Neural progenitor cell (in vitro differentiated cells): ENCODE measurements around the gene MCM5. TPM values are rescaled to one million over a fixed set of nuclear protein-coding genes. Genes with fewer than 3 reads are reported as not detected.

ENCODE experiments used
- DNase-seq: peaks from one replicate; pipeline ENCODE4 v3.0.0-alpha.2; 2016; ENCODE audit warnings: low spot score
- H2AFZ ChIP-seq: fragments of 200-600 bp; sonication (generic); replicated peaks from 2 replicates; pipeline ENCODE4 v1.6.1; 2016; ENCODE audit warnings: antibody characterized with exemption
- H3F3A ChIP-seq: fragments of 200-600 bp; sonication (generic); 2 replicates; pipeline ENCODE4 v1.6.1; 2016; ENCODE audit warnings: antibody characterized with exemption, low read depth
- H3K27ac ChIP-seq: fragments of 200-600 bp; sonication (generic); 2 replicates; pipeline ENCODE4 v1.5.1; 2016; ENCODE audit warnings: mild to moderate bottlenecking
- H3K27me3 ChIP-seq: fragments of 200-600 bp; sonication (generic); 2 replicates; pipeline ENCODE4 v1.6.1; 2016; ENCODE audit warnings: mild to moderate bottlenecking, moderate library complexity
- H3K36me3 ChIP-seq: fragments of 200-600 bp; sonication (generic); 2 replicates; pipeline ENCODE4 v1.5.1; 2016
- H3K4me1 ChIP-seq: fragments of 200-600 bp; sonication (generic); 2 replicates; pipeline ENCODE4 v1.6.1; 2016; ENCODE audit warnings: mixed run types
- H3K4me2 ChIP-seq: fragments of 200-600 bp; sonication (generic); 2 replicates; pipeline ENCODE4 v1.6.1; 2016
- H3K4me3 ChIP-seq: fragments of 200-600 bp; sonication (generic); 2 replicates; pipeline ENCODE4 v1.5.1; 2016
- H3K79me2 ChIP-seq: fragments of 200-600 bp; sonication (generic); 2 replicates; pipeline ENCODE4 v1.6.1; 2016; ENCODE audit warnings: low read depth
- H3K9ac ChIP-seq: fragments of 200-600 bp; sonication (generic); 2 replicates; pipeline ENCODE4 v1.6.1; 2016
- H3K9me3 ChIP-seq: fragments of 200-600 bp; sonication (generic); 2 replicates; pipeline ENCODE4 v1.5.1; 2016; ENCODE audit warnings: low read depth
- H4K20me1 ChIP-seq: fragments of 200-600 bp; sonication (generic); 2 replicates; pipeline ENCODE4 v1.6.1; 2016; ENCODE audit warnings: low read depth
- H3K27ac Mint-ChIP-seq: 3 replicates; pipeline ENCODE4 v1.8.0; 2021; ENCODE audit warnings: mixed read lengths
- H3K27me3 Mint-ChIP-seq: 2 replicates; pipeline ENCODE4 v1.8.0; 2022; ENCODE audit warnings: low read depth, mild to moderate bottlenecking, inconsistent platforms, moderate library complexity, mixed read lengths; ENCODE audit not compliant: insufficient read depth
- H3K36me3 Mint-ChIP-seq: 3 replicates; pipeline ENCODE4 v1.8.0; 2021; ENCODE audit warnings: mixed read lengths
- H3K4me1 Mint-ChIP-seq: 3 replicates; pipeline ENCODE4 v1.8.0; 2021; ENCODE audit warnings: mixed read lengths
- H3K4me3 Mint-ChIP-seq: 3 replicates; pipeline ENCODE4 v1.8.0; 2021; ENCODE audit warnings: mild to moderate bottlenecking, moderate library complexity, mixed read lengths
- H3K9me3 Mint-ChIP-seq: 3 replicates; pipeline ENCODE4 v1.8.0; 2020; ENCODE audit warnings: mixed read lengths
- EZH2 ChIP-seq: fragments of 200-600 bp; sonication (generic); IDR thresholded peaks from 2 replicates; pipeline ENCODE4 v1.6.1; 2017; ENCODE audit warnings: antibody characterized with exemption, mild to moderate bottlenecking, moderate library complexity
- EZH2phosphoT487 ChIP-seq: fragments of 200-600 bp; sonication (generic); IDR thresholded peaks from 2 replicates; pipeline ENCODE4 v1.6.1; 2017; ENCODE audit warnings: antibody characterized with exemption
- total RNA-seq: library from RNA; depleted of rRNA; stranded (reverse); fragments of >200 nt; gene quantifications from 2 replicates; pipeline ENCODE4 v1.2.3, GENCODE V29; 2015; ENCODE audit warnings: low replicate concordance
- TF ChIP-seq, protein P1 (sequence below): fragments of 200-600 bp; sonication (generic); IDR thresholded peaks from 2 replicates; pipeline ENCODE4 v1.5.1; 2017; ENCODE audit warnings: antibody characterized with exemption, mild to moderate bottlenecking

The MCM5 gene
- total RNA-seq, 1 donor from 2014 or later = 131 TPM

DNA sequence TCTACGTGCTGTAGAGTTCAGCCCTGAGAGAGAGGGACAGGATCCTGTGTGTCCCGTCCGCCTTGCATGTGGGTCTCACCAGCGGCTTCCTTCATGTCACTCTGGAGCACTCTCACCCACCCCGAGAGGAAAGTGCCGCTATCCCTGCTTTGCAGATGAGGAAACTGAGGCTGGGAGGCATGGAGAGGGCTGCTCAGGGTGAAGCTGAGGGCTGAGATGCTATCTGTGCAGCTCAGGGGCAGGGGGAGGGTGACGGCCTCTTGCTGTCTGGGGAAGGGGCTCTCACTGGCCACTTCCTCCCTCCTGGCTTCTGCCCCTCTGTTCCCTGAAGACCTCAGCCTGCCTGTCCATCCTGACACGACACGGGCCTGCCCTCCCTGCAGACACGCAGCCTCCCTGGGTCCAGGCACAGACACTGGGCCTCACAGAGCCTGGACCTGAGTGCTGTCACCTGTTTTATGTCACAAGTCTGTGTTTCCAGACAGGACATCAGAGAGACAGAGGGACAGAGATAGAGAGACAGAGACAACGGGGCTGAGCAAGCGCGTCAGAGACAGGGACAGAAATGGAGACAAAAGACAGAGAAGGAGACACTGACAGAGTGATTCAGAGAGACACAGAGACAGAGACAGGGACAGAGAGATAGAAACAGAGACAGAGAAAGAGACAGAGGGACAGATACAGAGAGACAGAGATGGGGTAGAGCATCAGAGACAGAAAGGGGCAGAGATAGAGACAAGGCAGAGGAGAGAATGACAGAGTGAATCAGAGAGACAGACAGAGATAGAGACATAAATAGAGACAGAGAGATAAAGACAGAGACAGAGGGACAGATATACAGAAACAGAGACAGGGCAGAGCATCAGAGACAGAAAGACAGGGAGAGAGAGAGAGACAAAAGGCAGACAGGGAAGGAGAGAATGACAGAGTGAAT lies 53.1 kb downstream of the MCM5 start:
- TF ChIP-seq, protein P1, sequence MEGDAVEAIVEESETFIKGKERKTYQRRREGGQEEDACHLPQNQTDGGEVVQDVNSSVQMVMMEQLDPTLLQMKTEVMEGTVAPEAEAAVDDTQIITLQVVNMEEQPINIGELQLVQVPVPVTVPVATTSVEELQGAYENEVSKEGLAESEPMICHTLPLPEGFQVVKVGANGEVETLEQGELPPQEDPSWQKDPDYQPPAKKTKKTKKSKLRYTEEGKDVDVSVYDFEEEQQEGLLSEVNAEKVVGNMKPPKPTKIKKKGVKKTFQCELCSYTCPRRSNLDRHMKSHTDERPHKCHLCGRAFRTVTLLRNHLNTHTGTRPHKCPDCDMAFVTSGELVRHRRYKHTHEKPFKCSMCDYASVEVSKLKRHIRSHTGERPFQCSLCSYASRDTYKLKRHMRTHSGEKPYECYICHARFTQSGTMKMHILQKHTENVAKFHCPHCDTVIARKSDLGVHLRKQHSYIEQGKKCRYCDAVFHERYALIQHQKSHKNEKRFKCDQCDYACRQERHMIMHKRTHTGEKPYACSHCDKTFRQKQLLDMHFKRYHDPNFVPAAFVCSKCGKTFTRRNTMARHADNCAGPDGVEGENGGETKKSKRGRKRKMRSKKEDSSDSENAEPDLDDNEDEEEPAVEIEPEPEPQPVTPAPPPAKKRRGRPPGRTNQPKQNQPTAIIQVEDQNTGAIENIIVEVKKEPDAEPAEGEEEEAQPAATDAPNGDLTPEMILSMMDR = no peak
- TF ChIP-seq EZH2 (no peak), EZH2phosphoT487 (no peak)
- Mint-ChIP-seq H3K9me3 (no peaks in the 10 kb centered on the region), H3K27me3 (peaks cover 10% of the 10 kb centered on the region), H3K27ac (peak overlapping the region; percentile 83), H3K36me3 (peaks cover 8% of the 10 kb centered on the region), H3K4me1 (peaks cover 31% of the 10 kb centered on the region), H3K4me3 (peak overlapping the region; percentile 2)
- H2AFZ ChIP-seq = no peak overlapping the region
- no peak overlapping the region for H3K9ac ChIP-seq
- no peaks in the 10 kb centered on the region for H3K36me3 ChIP-seq
- H3K27me3 ChIP-seq = no peaks in the 10 kb centered on the region
- H4K20me1 ChIP-seq = no peaks in the 10 kb centered on the region
- no peaks in the 10 kb centered on the region for H3K79me2 ChIP-seq
- H3F3A ChIP-seq = peaks cover 14% of the 10 kb centered on the region
- no peak for DNase-seq
- no peak overlapping the region for H3K27ac ChIP-seq
- H3K9me3 ChIP-seq = no peaks in the 10 kb centered on the region
- no peak overlapping the region for H3K4me3 ChIP-seq
- H3K4me1 ChIP-seq = peaks cover 14% of the 10 kb centered on the region
- H3K4me2 ChIP-seq = no peak overlapping the region

DNA sequence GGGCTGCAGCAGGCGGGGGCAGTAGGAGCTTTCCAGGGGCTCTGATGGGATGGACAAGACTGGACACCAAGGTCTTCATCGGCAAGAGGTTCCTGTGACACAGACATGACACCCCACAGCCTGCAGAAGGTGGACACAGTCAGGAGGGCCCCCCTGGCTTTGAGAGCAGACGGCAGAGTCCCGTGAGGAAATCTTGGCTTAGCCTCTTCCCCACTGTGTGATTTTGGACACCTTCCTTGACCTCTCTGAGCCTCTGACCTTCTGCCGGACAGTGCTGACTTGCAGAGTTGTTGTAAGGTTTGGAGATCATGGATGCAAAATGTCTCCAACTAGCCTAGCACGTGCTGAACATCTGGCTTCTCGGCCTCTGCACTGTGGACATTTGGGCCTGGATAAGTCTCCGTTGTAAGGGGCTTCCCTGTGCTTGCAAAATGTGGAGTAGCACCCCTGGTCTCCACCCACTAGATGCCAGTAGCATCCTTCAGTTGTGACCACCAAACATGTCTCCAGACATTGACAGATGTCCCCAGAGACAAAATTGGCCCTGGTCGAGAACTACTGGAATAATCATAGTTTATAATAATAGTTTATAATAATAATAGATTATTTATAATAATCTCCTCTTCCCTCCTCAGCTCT lies 54.6 kb downstream of the MCM5 start:
- H3K36me3 Mint-ChIP-seq = peaks cover 8% of the 10 kb centered on the region

DNA sequence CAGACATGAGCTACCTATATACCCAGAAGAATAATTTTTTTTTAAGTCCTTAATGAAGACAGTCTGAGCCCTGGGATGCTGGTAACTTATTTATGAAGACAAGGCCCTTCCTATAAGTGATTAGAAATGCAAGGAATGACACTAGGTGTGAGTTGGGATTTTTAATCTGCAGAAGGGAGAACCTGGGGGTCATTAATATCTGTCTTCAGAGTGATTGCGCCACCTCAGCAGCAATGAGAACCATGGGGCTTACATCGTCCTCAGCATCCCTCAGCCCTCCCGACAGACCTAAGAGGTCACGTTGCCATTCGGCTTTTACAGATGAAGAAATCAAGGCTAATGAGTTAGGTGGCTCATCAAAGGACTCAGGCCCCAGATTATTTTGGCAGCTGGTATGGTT lies 55.6 kb downstream of the MCM5 start:
- no peaks in the 10 kb centered on the region for H3K9me3 Mint-ChIP-seq
- Histone ChIP-seq H3K27ac (no peak overlapping the region), H3K27me3 (no peaks in the 10 kb centered on the region), H3F3A (peaks cover 28% of the 10 kb centered on the region), H3K4me1 (peaks cover 30% of the 10 kb centered on the region), H3K4me3 (no peak overlapping the region), H2AFZ (no peak overlapping the region), H3K9me3 (no peaks in the 10 kb centered on the region), H3K79me2 (no peaks in the 10 kb centered on the region), H4K20me1 (no peaks in the 10 kb centered on the region), H3K9ac (no peak overlapping the region), H3K36me3 (no peaks in the 10 kb centered on the region), H3K4me2 (no peak overlapping the region)
- H3K4me1 Mint-ChIP-seq = peaks cover 41% of the 10 kb centered on the region
- no peak for DNase-seq
- H3K4me3 Mint-ChIP-seq = no peak overlapping the region
- H3K27me3 Mint-ChIP-seq = peaks cover 13% of the 10 kb centered on the region
- H3K36me3 Mint-ChIP-seq = peaks cover 5% of the 10 kb centered on the region
- TF ChIP-seq EZH2 (no peak), EZH2phosphoT487 (no peak)
- TF ChIP-seq, protein P1 = no peak
- no peak overlapping the region for H3K27ac Mint-ChIP-seq

More for the DNA sequence above, 54.6 kb downstream of the MCM5 start:
- Mint-ChIP-seq H3K4me3 (no peak overlapping the region), H3K9me3 (no peaks in the 10 kb centered on the region), H3K27me3 (peaks cover 15% of the 10 kb centered on the region), H3K4me1 (peaks cover 42% of the 10 kb centered on the region), H3K27ac (peak overlapping the region; percentile 47)
- Histone ChIP-seq H3K27me3 (no peaks in the 10 kb centered on the region), H3K4me2 (no peak overlapping the region), H3K4me3 (no peak overlapping the region), H3K9ac (no peak overlapping the region), H3K4me1 (peaks cover 28% of the 10 kb centered on the region), H3K9me3 (no peaks in the 10 kb centered on the region), H2AFZ (no peak overlapping the region), H3K36me3 (no peaks in the 10 kb centered on the region), H4K20me1 (no peaks in the 10 kb centered on the region), H3F3A (peaks cover 28% of the 10 kb centered on the region), H3K27ac (no peak overlapping the region), H3K79me2 (no peaks in the 10 kb centered on the region)
- DNase-seq = peak; percentile 36
- TF ChIP-seq, protein P1 = peak; percentile 40
- no peak for TF ChIP-seq EZH2
- no peak for TF ChIP-seq EZH2phosphoT487
